OCI-LY7 (cell line): ENCODE results near the gene CALN1. TPM values are rescaled to one million over a fixed set of nuclear protein-coding genes. Genes with fewer than 3 reads are reported as not detected.

ENCODE experiments used
- BruUV-seq: library from RNA; stranded (reverse); fragments of 400-500 nt; replicated peaks from 2 replicates; lab custom pipeline; 2021; lab: Mats Ljungman, UMichigan
- CTCF ChIA-PET: fragments of 300-600 bp; sonication (Branson Sonifier 250); formaldehyde crosslinking; loops from one replicate; lab custom pipeline; 2022; ENCODE audit warnings: antibody characterized with exemption; ENCODE audit not compliant: unreplicated experiment; lab: Charles Lee
- POLR2A ChIA-PET: fragments of 300-600 bp; sonication (Branson Sonifier 250); formaldehyde crosslinking; loops from one replicate; lab custom pipeline; 2022; ENCODE audit warnings: antibody characterized with exemption; lab: Charles Lee
- DNase-seq: peaks from one replicate; pipeline ENCODE4 v3.0.0-alpha.2; 2015; ENCODE audit warnings: low spot score
- H2AFZ ChIP-seq: fragments of 200-600 bp; sonication (generic), shearing (Covaris generic); 2 replicates; pipeline ENCODE4 v1.6.1; 2014; ENCODE audit warnings: mild to moderate bottlenecking, antibody characterized with exemption, low read length, moderate library complexity
- H3K27ac ChIP-seq: fragments of 200-600 bp; sonication (generic); 2 replicates; pipeline ENCODE4 v1.5.1; 2014; ENCODE audit warnings: mixed run types, low read depth, mild to moderate bottlenecking, moderate library complexity, low read length, inconsistent platforms; ENCODE audit not compliant: poor library complexity, severe bottlenecking
- H3K36me3 ChIP-seq: fragments of 200-600 bp; sonication (generic); 2 replicates; pipeline ENCODE4 v1.6.1; 2014; ENCODE audit warnings: mild to moderate bottlenecking, antibody characterized with exemption, low read length, moderate library complexity, mixed read lengths; ENCODE audit not compliant: insufficient read depth
- H3K4me1 ChIP-seq: fragments of 200-600 bp; sonication (generic); 2 replicates; pipeline ENCODE4 v1.5.1; 2014; ENCODE audit warnings: mild to moderate bottlenecking, low read length; ENCODE audit not compliant: insufficient read depth, poor library complexity, severe bottlenecking
- H3K4me2 ChIP-seq: fragments of 200-600 bp; sonication (generic); 2 replicates; pipeline ENCODE4 v1.6.1; 2014; ENCODE audit warnings: mild to moderate bottlenecking, low read length
- H3K4me3 ChIP-seq: fragments of 200-600 bp; sonication (generic); 2 replicates; pipeline ENCODE4 v1.5.1; 2014; ENCODE audit warnings: mild to moderate bottlenecking, low read depth, low read length; ENCODE audit not compliant: poor library complexity, severe bottlenecking
- H3K79me2 ChIP-seq: fragments of 200-600 bp; sonication (generic); 2 replicates; pipeline ENCODE4 v1.6.1; 2016; ENCODE audit warnings: low read depth, mild to moderate bottlenecking, low read length, moderate library complexity, mixed read lengths; ENCODE audit not compliant: insufficient read depth
- H3K9me2 ChIP-seq: fragments of 200-600 bp; sonication (generic); 2 replicates; pipeline ENCODE4 v1.6.1; 2016; ENCODE audit warnings: mild to moderate bottlenecking, low read length, mixed read lengths; ENCODE audit not compliant: insufficient read depth
- H3K9me3 ChIP-seq: fragments of 200-600 bp; sonication (generic); 2 replicates; pipeline ENCODE4 v1.6.1; 2014; ENCODE audit warnings: mild to moderate bottlenecking, mixed run types, low read length, mixed read lengths
- H4K20me1 ChIP-seq: fragments of 200-600 bp; sonication (generic); 2 replicates; pipeline ENCODE4 v1.6.1; 2014; ENCODE audit warnings: mild to moderate bottlenecking, antibody characterized with exemption, low read length, moderate library complexity, mixed read lengths; ENCODE audit not compliant: insufficient read depth
- CTCF ChIP-seq: fragments of 200-600 bp; sonication (generic); conservative IDR thresholded peaks from 2 replicates; pipeline ENCODE4 v1.5.1; 2014; ENCODE audit warnings: mild to moderate bottlenecking, antibody characterized with exemption, low read length, moderate library complexity, mixed read lengths
- EZH2phosphoT487 ChIP-seq: fragments of 200-600 bp; sonication (generic); IDR thresholded peaks from 2 replicates; pipeline ENCODE4 v1.6.1; 2018; ENCODE audit warnings: low read depth, borderline replicate concordance, mild to moderate bottlenecking, mixed run types, antibody characterized with exemption, low read length, moderate library complexity, mixed read lengths
- intact Hi-C: fragments of 100-400 bp; cut with micrococcal nuclease; formaldehyde crosslinking; loops from one replicate; pipeline ENCODE4 v1.10.0; 2022; ENCODE audit not compliant: unreplicated experiment
- total RNA-seq, 2 experiments: library from RNA; depleted of rRNA in 1 of 2; stranded (reverse); fragments of >200 nt in 1 of 2; shearing (Covaris generic) in 1 of 2; gene quantifications; 2 replicates each; pipeline ENCODE4 v1.2.3, GENCODE V29; 2014 to 2022

The CALN1 gene
- total RNA-seq, 2 experiments from 2014 or later: not detected

GRCh38 chr7:72038022-72038732, 374.0 kb downstream of the CALN1 start:
- BruUV-seq: no TSS peak
- Histone ChIP-seq H4K20me1 (no peaks in the 10 kb centered on the region), H3K27ac (no peak overlapping the region), H3K4me2 (no peak overlapping the region), H3K9me3 (no peaks in the 10 kb centered on the region), H3K9me2 (no peaks in the 10 kb centered on the region), H3K4me3 (no peak overlapping the region), H3K4me1 (no peaks in the 10 kb centered on the region), H3K79me2 (no peaks in the 10 kb centered on the region), H3K36me3 (no peaks in the 10 kb centered on the region), H2AFZ (no peak overlapping the region)
- TF ChIP-seq EZH2phosphoT487 (no peak), CTCF (no peak)
- no peak for DNase-seq
- intact Hi-C loops: no loop called here
- ChIA-PET CTCF (no interaction called here), POLR2A (interaction anchor here (0.7 kb wide), 1 partner anchor 1619 kb away, joined by 4 read pairs; no protein-coding TSS in a partner anchor)

GRCh38 chr7:72037516-72037915, 374.6 kb downstream of the CALN1 start:
- BruUV-seq: no TSS peak
- POLR2A ChIA-PET: no interaction called here

More at GRCh38 chr7:72037516-72037915, 374.6 kb downstream of the CALN1 start:
- no peaks in the 10 kb centered on the region for H3K9me2 ChIP-seq
- H3K4me2 ChIP-seq: no peak overlapping the region
- CTCF ChIA-PET: no interaction called here
- no peak for TF ChIP-seq EZH2phosphoT487
- no peak for TF ChIP-seq CTCF
- no peak for DNase-seq
- intact Hi-C loops: no loop called here
- no peak overlapping the region for H3K27ac ChIP-seq
- H2AFZ ChIP-seq: no peak overlapping the region
- no peaks in the 10 kb centered on the region for H4K20me1 ChIP-seq
- H3K4me1 ChIP-seq: no peaks in the 10 kb centered on the region
- no peak overlapping the region for H3K4me3 ChIP-seq
- no peaks in the 10 kb centered on the region for H3K9me3 ChIP-seq
- no peaks in the 10 kb centered on the region for H3K79me2 ChIP-seq
- no peaks in the 10 kb centered on the region for H3K36me3 ChIP-seq
